ENCODE measurements around the gene SLIT3.
A peak's percentile ranks its signal among the peaks of the same experiment; 100 is the strongest.

Gene SLIT3

DNA sequence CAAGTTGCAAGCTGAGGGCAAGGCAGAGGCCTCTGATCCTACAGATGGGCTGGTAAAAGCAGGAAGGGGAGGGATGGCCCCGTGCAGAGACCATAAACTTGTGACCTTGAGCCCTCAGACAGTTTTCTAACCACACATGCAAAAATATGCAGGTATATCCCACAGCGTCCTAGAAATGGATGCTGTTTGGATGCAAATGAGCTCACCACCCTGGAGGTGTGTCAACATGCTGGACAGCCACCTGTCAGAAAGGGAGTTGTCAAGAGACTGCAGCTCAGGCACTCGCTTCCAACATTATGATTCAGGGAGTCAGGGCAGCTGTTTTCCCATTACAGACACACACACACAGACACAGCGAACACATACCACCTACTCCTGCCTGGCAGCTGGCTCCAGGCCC lies 624.4 kb downstream of the SLIT3 start:
- no peaks in the 10 kb centered on the region for H3K4me1 ChIP-seq (ENCODE audit: control insufficient read depth, insufficient read depth, low read length)
- ChIA-PET CTCF (interaction anchor here (0.6 kb wide), 2 partner anchors 31 to 287 kb away, joined by 4 to 7 read pairs; no protein-coding TSS in a partner anchor), POLR2A (no interaction called here)
- H3K4me3 ChIP-seq (ENCODE audit: low read depth, low read length), result no peak overlapping the region
- H3K27ac ChIP-seq (ENCODE audit: extremely low read depth, low read depth, low read length), result no peak overlapping the region
- no peaks in the 10 kb centered on the region for H3K36me3 ChIP-seq (ENCODE audit: control insufficient read depth in 2 of 2, insufficient read depth in 1 of 2, low read length in 2 of 2)
- TF ChIP-seq ZNF549 (tag by site-specific recombination; IDR thresholded peaks at IDR 0.05), result no peak
- no peak for TF ChIP-seq ZNF518A (tag by site-specific recombination; conservative IDR thresholded peaks at IDR 0.05; ENCODE audit: low read depth)
- no peak for TF ChIP-seq KLF10 (tag by site-specific recombination; IDR thresholded peaks at IDR 0.05)
- no peak for TF ChIP-seq ZNF626 (tag by site-specific recombination; IDR thresholded peaks at IDR 0.05)
- no peak for TF ChIP-seq ZXDB (tag by site-specific recombination; IDR thresholded peaks at IDR 0.05)
- TF ChIP-seq ZNF555 (tag by site-specific recombination; conservative IDR thresholded peaks at IDR 0.05), result no peak
- TF ChIP-seq ZNF596 (tag by site-specific recombination; IDR thresholded peaks at IDR 0.05), result no peak
- no peak for TF ChIP-seq ZNF138 (tag by site-specific recombination; IDR thresholded peaks at IDR 0.05; ENCODE audit: borderline replicate concordance)
- TF ChIP-seq ZNF544 (tag by site-specific recombination; IDR thresholded peaks at IDR 0.05), result no peak
- TF ChIP-seq ZNF776 (tag by site-specific recombination; IDR thresholded peaks at IDR 0.05; ENCODE audit: borderline replicate concordance), result no peak
- TF ChIP-seq OSR2 (tag by site-specific recombination; IDR thresholded peaks at IDR 0.05), result no peak
- H3K9me3 ChIP-seq (ENCODE audit: control insufficient read depth, insufficient read depth, low read depth, low read length), result no peaks in the 10 kb centered on the region

GRCh38 chr5:168675883-168676408 lies 625.0 kb downstream of the SLIT3 start:
- Histone ChIP-seq H3K4me3 (ENCODE audit: low read depth, low read length) (no peak overlapping the region), H3K27ac (ENCODE audit: extremely low read depth, low read depth, low read length) (no peak overlapping the region), H3K4me1 (ENCODE audit: control insufficient read depth, insufficient read depth, low read length) (no peaks in the 10 kb centered on the region), H3K36me3 (ENCODE audit: control insufficient read depth in 2 of 2, insufficient read depth in 1 of 2, low read length in 2 of 2) (no peaks in the 10 kb centered on the region), H3K9me3 (ENCODE audit: control insufficient read depth, insufficient read depth, low read depth, low read length) (no peaks in the 10 kb centered on the region)
- POLR2A ChIA-PET, result no interaction called here
- TF ChIP-seq MYNN (tag by site-specific recombination; IDR thresholded peaks at IDR 0.05; ENCODE audit: borderline replicate concordance) (no peak), ZFHX2 (tag by site-specific recombination; conservative IDR thresholded peaks at IDR 0.05) (0 out of 2 replicates have a peak, but pooled peaks have one; percentile 32), ZNF366 (tag by site-specific recombination; conservative IDR thresholded peaks at IDR 0.05) (peak; percentile 86), ZNF529 (tag by site-specific recombination; IDR thresholded peaks at IDR 0.05; ENCODE audit: insufficient replicate concordance) (peak; percentile 97), ZNF510 (tag by site-specific recombination; IDR thresholded peaks at IDR 0.05; ENCODE audit: insufficient replicate concordance) (no peak), EGR2 (tag by site-specific recombination; IDR thresholded peaks at IDR 0.05; ENCODE audit: low read depth) (peak; percentile 79)
- CTCF ChIA-PET, result interaction anchor here (0.6 kb wide), 2 partner anchors 30 to 287 kb away, joined by 4 to 7 read pairs; no protein-coding TSS in a partner anchor
